Activated T-cell treated with anti-CD3 and anti-CD28 coated beads, Interleukin-2, amount 50 U/mL, for 1 hour (primary cell): ENCODE data around the gene XPOT.
"Not testable (repeated sequence)": the region's sequence is repeated elsewhere in the genome, so short reads cannot be mapped to it uniquely, and the experiment has no call there.

Experiments
- DNase-seq: peaks from one replicate; pipeline ENCODE4 v3.0.0-alpha.2; 2020

XPOT gene

GRCh38 chr12:64403707-64404469, at the start of gene XPOT:
TSS of gene XPOT (plus strand) at chr12:64404392. CDS start at chr12:64410036, 5,644 bp downstream.
- DNase-seq: peak; percentile 91

- not testable (repeated sequence) for DNase-seq
These were observed 48.0 kb upstream of the XPOT start for GRCh38 chr12:64356209-64356608.

- not testable (repeated sequence) for DNase-seq
These were observed 43.0 kb upstream of the XPOT start for GRCh38 chr12:64361173-64361572.

GRCh38 chr12:64362721-64363305, 41.4 kb upstream of the XPOT start:
- no peak for DNase-seq

- DNase-seq: no peak
These were observed 20.5 kb upstream of the XPOT start for GRCh38 chr12:64383675-64384074.

- no peak for DNase-seq
These were observed 19.2 kb upstream of the XPOT start for GRCh38 chr12:64385019-64385418.

- peak; percentile 27 for DNase-seq
These were observed 18.7 kb upstream of the XPOT start for GRCh38 chr12:64385468-64385867.

GRCh38 chr12:64387197-64387816, 16.9 kb upstream of the XPOT start:
- DNase-seq: no peak

GRCh38 chr12:64389154-64389553, 15.0 kb upstream of the XPOT start:
- DNase-seq: no peak

- peak; percentile 33 for DNase-seq
These were observed 13.8 kb upstream of the XPOT start, which contains the start of gene C12orf56 for GRCh38 chr12:64390275-64390851. TSS of gene C12orf56 (minus strand) at chr12:64390758. CDS start at chr12:64390565, 193 bp downstream.

- DNase-seq: no peak
These were observed 12.0 kb upstream of the XPOT start for GRCh38 chr12:64392221-64392620.

GRCh38 chr12:64395739-64396138, 8.5 kb upstream of the XPOT start:
- DNase-seq: no peak

- no peak for DNase-seq
These were observed 4.2 kb upstream of the XPOT start for GRCh38 chr12:64400041-64400440.

- no peak for DNase-seq
These were observed 2.0 kb upstream of the XPOT start for GRCh38 chr12:64402181-64402580.

- peak; percentile 56 for DNase-seq
These were observed 471 bp downstream of the XPOT start for GRCh38 chr12:64404470-64405256.

GRCh38 chr12:64407342-64408223, 3.4 kb downstream of the XPOT start:
- DNase-seq: no peak

- no peak for DNase-seq
These were observed 7.2 kb downstream of the XPOT start for GRCh38 chr12:64411427-64411826.

- DNase-seq: no peak
These were observed 8.3 kb downstream of the XPOT start for GRCh38 chr12:64412459-64412858.

- DNase-seq: no peak
These were observed 9.7 kb downstream of the XPOT start for GRCh38 chr12:64413884-64414283.

- no peak for DNase-seq
These were observed 14.0 kb downstream of the XPOT start for GRCh38 chr12:64418209-64418608.

- DNase-seq: no peak
These were observed 15.5 kb downstream of the XPOT start for GRCh38 chr12:64419696-64420095.

GRCh38 chr12:64427988-64428387, 23.8 kb downstream of the XPOT start:
- DNase-seq: no peak
